HG03025 (cell line): ENCODE data around the gene CDK11B.

Source experiments
- ATAC-seq: cut with Tn5 transposase; IDR thresholded peaks from one replicate; pipeline ENCODE4 v1.9.1; 2021; ENCODE audit warnings: mild to moderate bottlenecking, moderate library complexity; ENCODE audit not compliant: unreplicated experiment, low FRiP score

Gene CDK11B

DNA sequence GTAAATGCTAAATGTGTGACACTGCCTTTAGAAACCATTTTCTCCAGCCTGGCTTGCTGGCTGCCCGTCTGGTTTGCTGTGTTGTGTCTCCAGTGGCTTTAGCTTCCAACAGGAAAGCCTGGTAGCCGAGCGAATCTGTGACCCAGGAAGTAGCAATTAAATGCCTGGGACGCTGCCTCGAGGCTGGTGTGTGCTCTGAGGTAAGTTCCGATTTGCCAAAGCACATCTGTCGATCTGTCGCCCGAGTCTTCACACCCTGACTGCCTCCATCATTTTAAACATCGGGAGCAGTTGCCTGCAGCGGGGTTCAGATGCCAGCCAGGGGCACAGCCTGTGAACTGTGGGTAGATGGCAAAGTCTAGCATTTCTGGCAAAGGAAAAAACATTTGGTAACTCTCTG lies 41.3 kb downstream of the CDK11B start:
- no peak for ATAC-seq

DNA sequence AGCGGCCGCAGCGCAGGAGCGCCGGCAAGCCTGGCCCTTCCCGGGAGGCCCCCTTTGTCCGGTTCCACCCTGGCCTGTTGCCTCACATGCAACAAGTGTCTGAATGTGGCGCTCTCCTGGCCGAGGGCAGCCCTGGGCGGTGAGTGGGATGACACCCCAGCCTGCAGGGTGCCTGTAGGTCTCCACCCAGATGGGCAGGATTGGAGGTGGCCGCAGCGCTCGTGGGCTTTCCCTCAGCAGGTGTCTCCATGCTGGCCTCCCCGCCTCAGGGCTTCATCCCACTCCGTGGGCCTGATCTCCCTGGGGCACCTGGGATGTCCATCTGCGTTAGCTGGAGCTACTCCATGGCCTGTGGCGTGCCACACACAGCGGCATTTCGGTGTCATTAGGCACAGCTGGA lies 42.0 kb downstream of the CDK11B start:
- no peak for ATAC-seq

DNA sequence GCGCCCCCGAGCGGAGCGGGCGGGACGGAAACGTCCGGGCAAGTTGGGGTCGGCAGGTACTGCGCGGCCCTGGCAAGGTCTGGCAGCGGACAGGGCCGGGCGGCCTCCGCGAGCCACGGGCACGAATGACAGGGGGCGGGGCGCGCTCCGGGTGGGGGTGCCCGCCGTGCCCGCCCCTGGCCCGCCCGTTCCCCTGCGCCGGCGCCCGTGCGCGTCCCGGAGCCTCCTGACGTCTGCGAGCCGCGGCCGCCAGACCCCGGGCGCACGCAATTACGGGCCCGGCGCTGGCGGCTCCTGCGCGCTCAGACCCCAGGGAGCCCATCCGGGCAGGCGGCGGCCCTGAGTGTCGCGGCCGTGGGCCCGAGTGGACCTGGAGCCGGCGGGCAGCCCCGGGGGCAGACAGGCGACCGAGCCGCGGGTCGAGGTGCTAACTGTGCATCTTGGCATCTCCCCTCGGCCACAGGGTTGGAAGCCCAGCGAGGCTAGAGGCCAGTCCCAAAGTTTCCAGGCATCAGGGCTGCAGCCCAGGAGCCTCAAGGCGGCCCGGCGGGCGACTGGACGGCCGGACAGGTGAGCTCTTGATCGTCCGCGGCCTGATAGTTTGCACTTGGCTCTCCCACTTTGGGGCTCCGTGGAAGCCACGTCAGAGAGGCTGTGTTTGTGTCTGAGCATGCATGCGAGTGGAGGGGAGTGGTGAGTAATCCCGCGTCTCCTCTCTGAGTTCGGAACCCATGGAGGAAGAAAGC lies 42.6 kb downstream of the CDK11B start:
- peak; percentile 18 for ATAC-seq

DNA sequence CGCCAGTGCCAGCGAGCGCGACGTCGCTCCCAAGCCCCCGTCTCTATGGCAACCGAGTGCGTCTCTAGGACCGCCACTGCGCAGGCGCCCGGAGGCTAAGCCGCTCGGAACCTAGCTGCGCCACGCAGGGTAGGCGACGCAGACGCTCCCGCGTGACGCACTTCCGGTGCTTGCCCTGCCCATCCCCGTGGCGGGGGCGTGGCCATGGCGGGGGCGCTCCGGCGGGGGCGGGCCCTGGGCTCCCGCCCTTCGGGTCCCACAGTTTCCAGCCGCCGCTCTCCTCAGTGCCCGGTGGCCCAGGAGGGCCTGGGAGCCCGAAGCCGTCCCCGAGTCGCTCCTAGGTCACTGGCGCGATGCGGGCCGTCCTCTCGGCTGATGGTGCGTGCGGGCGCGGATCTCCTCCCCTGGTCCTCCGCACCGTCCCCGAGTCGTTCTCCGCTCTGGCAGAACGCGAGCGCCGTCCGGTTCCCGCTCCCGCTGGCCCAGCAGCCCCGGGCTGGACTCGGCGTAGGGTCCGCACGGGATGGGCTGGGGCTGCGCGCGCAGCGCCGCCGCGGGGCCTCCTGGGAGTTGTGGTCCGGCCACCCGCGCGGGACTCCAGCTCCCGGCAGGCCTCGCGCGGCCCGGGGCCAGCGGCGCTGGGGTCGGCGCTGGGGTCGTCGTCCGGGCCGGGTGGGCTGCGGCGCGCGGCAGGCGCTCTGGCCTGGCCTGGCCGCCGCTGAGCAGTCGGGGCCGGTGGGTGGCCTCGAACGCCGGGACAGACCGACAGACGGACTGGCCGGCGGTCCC lies 43.4 kb downstream of the CDK11B start, which contains the start of gene MIB2:
MIB2 (plus strand) TSS at position 245 of the 789 bp plus-strand sequence. CDS start 7,953 bp downstream, outside the sequence.
- ATAC-seq, result peak; percentile 67

DNA sequence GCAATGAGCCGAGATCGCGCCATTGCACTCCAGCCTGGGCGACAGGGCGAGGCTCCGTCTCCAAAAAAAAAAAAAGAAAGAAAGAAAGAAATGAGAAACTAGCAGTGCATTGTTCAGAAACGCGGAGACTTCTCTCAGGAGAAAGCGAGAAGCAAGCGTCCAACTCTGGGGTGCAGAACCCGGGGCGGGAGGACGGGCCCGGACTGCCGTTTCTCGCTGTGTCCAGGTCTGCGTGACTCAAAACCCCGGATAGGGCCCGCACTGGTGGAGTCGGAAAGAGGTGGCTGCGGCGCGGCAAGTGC lies 43.9 kb downstream of the CDK11B start:
- no peak for ATAC-seq

DNA sequence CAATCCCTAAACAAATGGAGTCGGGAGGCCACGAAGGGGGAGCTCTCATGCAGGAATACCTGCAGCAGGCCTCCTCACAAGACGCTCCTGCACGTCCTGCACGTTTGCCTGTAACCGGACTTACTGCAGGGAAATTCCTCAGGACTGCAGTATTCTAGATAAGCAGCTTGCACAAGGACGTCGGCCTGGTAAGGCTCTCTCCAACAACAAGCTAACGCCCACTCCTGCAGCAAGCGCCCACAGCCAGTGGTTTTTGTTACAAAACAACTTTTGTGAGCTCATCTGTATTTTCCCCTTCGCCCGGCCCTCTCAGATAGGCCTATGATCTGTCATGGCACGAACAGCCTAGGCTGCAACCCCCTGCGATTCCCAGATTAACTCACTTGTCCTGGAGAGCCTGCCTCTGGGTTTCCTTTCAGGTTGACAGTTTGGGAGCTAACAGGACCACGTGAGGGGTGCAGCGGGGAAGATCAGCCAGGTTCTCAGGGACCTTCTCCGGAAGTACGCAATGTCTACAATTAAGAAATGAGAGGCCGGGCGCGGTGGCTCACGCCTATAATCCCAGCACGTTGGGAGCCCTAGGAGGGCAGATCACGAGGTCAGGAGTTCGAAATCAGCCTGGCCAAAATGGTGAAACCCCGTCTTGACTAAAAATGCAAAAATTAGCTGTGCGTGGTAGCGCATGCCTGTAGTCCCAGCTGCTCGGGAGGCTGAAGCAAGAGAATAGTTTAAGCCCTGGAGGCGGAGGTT lies 44.4 kb downstream of the CDK11B start:
- no peak for ATAC-seq

DNA sequence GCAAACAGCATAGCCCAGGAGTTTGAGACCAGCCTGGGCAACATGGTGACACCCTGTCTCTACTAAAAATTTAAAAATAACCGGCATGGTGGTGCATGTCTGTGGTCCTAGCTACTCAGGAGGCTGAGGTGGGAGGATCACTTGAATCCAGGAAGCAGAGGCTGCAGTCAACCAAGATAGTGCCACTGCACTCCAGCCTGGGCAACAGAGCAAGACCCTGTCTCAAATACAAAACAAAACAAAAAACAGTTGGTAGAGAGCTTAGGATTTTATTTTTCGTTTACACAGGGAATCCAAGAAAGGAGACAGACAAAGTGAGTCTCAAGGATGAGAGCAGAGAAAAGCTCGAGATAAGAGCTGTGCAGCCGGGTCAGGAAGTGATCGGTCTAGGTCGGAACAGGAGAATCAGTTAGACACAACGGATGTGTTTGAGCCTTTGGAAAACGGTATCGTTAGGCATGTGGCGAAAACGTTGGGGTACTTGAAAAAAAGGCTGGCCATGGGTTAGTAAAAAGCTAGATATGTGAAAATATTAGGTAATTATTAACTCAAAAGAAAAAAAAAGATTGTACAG lies 45.2 kb downstream of the CDK11B start:
- no peak for ATAC-seq

DNA sequence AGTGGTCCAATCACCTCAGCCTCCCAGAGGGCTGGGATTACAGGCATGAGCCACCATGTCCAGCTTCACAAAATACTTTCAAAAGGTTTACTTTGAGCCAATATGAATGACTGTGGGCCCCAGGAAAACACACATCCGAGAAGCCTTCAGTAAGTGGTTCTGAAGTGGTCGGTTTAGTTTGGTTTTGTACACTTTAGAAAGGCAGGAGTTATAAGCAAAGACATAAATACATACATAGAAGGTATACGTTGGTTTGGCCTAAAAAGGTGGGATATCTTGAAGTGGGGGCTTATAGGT lies 46.8 kb downstream of the CDK11B start:
- ATAC-seq, result no peak

DNA sequence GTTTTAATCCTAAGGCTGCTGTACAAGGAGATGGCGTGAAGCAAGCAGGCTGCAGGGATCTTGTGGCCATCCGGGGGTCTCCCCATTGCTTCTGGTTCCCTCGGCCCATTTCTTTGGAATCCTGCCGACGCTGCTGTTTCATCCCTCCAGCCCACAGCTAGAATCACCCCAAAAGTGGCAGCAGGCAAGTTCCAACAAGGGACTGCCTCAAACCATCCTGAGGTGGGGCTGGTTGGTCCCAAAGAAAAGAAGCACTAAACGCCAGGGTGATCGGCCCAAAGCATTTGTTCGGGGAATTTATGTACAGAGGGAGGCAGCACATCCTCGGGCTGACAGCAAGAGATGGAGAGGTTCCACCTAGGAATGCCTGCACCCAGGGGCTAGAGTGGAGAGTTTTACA lies 48.0 kb downstream of the CDK11B start:
- no peak for ATAC-seq

DNA sequence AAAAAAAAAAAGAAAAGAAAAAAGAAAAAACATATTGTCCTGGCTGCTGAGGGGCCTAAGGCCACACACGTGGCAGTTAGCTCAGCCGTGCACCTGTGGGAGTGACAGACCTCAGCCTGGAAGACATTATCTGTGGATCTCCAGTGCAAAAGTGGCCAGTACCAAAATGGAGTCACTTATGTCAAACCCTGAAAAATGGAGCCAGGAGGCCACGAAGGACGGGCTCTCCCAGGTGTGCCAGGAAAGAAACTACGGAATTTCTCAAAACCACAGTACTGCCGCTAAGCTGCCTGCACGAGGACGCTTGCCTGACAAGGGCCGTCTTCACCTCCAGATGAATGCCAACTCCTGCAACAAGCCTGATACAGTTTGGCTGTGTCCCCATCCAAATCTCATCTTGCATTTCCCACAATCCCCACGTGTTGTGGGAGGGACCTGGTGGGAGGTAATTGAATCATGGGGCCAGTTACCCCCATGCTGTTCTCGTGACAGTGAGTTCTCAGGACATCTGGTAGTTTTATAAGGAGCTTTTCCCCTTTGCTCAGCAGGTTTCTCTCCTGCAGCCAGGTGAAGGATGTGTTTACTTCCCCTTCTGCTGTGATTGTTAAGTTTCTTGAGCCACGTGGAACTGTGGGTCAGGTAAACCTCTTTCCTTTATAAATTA lies 48.9 kb downstream of the CDK11B start:
- ATAC-seq, result no peak

DNA sequence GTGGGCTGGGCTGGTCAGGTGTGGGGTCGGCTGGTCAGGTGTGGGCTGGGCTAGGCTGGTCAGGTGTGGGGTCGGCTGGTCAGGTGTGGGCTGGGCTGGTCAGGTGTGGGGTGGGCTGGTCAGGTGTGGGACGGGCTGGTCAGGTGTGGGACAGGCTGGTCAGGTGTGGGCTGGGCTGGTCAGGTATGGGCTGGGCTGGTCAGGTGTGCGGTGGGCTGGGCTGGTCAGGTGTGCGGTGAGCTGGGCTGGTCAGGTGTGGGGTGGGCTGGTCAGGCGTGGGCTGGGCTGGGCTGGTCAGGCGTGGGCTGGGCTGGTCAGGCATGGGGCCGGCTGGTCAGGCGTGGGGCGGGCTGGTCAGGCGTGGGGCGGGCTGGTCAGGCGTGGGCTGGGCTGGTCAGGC lies 52.6 kb downstream of the CDK11B start:
- ATAC-seq, result no peak

DNA sequence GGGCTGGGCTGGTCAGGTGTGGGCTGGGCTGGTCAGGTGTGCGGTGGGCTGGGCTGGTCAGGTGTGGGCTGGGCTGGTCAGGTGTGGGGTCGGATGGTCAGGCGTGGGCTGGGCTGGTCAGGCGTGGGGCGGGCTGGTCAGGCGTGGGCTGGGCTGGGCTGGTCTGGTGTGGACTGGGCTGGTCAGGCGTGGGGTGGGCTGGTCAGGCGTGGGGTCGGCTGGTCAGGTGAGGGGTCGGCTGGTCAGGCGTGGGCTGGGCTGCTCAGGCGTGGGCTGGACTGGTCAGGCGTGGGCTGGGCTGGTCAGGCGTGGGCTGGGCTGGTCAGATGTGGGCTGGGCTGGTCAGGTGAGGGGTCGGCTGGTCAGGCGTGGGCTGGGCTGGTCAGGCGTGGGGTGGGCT lies 53.1 kb downstream of the CDK11B start:
- no peak for ATAC-seq

DNA sequence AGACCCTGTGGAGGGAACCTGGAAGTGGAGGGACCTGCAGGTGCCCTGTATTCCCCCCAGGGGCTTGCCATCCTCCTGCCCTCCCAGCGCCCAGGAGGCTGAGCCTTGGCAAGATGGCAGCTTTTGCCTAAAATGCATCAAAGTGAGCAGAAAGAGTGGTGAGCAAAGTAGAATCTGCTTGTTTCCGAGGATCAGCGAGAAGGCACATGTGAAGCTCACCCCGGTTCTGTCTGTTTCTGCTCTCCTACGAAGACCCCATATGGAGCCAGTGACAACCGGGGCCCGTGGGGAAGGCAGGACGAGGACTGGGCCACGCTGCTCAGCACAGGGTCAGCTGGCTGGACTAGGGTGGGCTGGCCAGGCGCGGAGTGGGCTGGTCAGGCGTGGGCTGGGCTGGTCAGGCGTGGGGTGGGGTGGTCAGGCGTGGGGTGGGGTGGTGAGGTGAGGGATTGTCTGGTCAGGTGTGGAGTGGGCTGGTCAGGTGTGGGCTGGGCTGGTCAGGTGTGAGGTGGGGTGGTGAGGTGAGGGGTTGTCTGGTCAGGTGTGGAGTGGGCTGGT lies 53.7 kb downstream of the CDK11B start:
- ATAC-seq, result no peak

DNA sequence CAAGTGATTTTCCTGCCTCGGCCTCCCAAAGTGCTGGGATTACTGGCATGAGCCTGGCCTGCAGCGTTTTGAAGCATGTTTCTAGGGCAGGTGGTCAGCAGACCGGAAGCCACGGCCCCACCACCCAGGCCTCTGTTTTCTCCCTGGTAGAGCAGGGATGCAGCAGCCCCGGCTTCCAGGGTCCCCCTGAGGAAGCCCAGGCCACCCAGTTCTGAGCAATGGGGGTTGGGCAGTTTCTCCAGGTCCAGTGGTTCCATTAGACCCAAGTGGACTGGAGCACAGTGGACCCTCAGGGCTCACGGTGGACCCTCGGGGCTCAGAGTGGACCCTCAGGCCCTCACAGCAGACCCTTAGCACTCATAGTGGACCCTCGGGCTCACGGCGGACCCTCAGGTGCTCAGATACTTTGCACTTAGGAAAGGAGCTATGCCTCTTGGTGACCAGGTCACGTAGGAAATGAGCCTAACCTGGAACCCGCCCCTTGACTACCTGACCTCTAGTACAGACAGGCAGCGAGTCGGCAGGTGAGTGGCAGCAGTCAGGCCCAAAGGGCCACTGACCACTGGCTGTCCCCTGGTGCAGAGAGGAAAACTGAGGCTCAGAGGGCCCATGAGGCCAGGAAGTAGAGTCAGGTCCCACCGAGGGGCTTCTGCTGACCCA lies 54.3 kb downstream of the CDK11B start:
- ATAC-seq, result no peak

DNA sequence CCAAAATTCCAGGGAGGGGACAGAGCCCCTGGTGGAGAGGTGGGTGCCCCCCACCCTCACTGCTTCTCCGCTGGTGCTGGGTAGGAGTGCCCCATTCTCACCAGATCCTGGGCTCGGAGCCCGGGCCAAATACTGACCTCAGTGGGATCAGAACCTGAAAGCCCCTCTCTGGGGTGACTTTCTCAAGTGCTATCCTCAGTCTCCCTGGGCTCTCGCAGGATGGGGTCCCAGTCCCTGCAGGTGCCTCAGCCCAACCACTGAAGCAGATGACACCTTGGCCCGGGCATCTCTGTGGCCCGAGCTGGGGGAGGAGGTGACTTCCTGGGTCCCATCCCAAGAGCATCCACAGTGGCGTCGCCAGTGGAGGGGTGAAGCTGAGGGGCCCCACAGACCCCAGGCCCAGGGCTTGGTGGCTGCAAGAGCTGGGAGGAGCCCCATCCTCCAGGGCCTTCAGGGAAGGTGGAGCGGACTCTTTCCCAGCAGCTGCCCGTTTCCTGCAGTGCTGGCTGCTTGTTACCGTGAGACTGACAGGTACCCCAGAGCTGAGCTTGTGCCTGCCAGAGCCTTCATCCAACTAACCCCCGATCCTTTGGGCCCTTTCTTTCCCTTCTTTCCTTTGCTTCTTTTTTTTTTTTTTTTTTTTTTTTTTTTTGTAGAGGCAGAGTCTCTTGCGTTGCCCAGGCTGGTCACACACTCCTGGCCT lies 55.0 kb downstream of the CDK11B start:
- ATAC-seq, result no peak

DNA sequence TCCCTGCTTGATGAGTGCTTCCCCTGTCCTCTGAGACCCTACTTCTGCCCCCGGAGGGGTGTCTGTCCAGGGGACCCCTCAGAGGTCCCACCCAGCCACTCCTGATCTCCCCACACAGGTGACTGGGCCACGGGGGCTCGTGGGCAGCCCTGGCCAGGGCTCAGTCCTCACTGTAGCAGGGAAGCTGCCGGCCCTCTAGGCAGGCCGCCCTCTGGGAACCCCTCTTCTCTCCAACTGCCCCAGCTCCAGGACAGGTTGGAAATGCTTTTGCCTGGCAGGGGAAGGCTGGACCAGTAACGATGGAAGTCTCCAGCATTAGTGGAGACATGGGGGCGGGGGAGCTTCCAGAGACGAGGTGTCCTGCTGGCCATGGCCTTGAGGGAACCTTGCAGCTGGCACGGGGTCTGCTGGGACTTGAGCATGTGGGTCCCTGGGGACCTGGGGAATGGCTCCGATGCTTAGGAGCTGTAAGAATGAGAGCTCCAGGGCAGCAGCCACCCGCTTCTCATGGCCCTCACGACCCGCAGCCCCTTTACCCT lies 55.8 kb downstream of the CDK11B start:
- ATAC-seq, result no peak

DNA sequence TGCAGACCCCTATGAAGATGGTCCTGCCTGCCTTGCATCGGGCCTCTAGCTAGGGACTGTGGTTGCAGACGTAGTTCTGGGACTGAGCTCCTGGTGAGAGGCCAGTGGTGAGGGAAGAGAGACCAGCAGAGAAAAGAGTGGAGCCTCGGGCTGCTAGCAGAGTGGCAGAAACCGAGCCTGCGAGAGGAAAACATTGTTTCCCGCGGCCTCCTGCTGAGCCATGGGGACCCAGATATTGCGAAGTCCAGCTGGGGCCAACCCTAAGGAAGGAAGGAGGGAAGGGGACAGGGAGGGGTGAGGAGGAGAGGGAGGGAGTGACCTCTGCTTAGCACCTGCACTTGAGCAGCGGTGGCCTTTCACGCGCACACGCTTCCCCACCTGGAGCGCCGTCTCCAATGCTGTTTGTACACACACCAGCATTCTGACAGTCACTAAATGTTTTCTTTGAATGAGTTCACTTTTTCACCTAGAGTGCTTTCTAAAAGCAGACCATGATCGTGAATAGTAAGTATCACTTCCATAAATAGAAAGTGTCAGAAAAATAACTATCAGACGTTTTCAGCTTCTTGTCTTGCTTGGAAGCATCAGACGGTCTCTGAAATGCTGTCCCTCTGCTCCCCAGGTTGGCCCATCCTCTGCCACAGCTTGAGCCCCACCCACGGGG lies 56.4 kb downstream of the CDK11B start:
- no peak for ATAC-seq

DNA sequence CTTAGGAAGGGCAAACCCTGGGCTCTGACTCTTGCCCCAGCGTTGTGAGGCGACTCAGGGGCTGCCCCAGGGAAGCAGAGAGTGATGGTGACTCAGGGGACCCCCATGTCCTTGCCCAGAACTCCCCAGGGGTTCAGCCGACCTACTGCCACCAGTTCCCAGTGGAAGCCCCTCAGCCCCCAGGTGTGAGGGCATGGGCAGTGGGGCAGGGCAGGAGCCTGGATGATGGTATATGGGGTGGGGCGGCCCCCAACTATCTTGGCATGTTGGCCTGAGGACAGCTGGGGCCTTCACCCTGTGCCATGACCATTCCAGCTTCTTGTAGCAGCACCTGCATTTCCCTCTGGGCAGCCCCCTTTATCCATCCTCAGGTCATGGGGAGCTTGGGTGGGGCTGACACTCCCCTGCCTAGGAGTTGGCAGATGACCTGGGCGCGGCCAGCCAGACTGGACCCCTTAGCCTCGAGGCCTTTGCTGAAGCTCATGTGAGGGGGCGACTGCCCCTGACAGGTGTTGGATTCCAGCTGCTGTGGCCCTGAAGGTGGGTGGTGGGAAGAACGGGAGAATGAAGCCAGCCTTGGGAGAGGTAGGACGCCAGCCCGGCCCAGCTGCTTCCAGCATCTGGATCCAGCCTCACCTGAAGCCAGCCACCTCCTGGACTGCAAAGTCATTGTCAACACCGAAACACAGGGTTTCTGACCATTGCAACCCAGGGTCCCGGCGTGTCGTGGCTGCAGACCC lies 57.1 kb downstream of the CDK11B start:
- no peak for ATAC-seq
